RWPE2 (cell line): ENCODE data around the gene OAT.

Experiments used
- ATAC-seq: fragments of 200-7000 bp; cut with Tn5 transposase; 3 replicates; pipeline ENCODE4 v1.9.1; 2021; ENCODE audit warnings: low read depth
- DNase-seq: peaks from one replicate; pipeline ENCODE4 v3.0.0-alpha.2; 2020; ENCODE audit warnings: low spot score
- H3K27ac ChIP-seq: fragments of 450-650 bp; 2 replicates; pipeline ENCODE4 v1.5.1; 2017; ENCODE audit warnings: mild to moderate bottlenecking; ENCODE audit not compliant: poor library complexity, severe bottlenecking
- H3K27me3 ChIP-seq: fragments of 250-450 bp; sonication (Bioruptor Pico); 2 replicates; pipeline ENCODE4 v1.5.1; 2021; ENCODE audit warnings: mild to moderate bottlenecking, moderate library complexity; ENCODE audit not compliant: insufficient read depth, poor library complexity, severe bottlenecking
- H3K36me3 ChIP-seq: fragments of 250-450 bp; sonication (Bioruptor Pico); 2 replicates; pipeline ENCODE4 v1.5.1; 2020; ENCODE audit warnings: low read depth, mild to moderate bottlenecking, moderate library complexity
- H3K4me1 ChIP-seq: fragments of 250-450 bp; sonication (Bioruptor Pico); 2 replicates; pipeline ENCODE4 v1.5.1; 2021; ENCODE audit warnings: mild to moderate bottlenecking, moderate library complexity; ENCODE audit not compliant: insufficient read depth, poor library complexity, severe bottlenecking
- H3K4me3 ChIP-seq: fragments of 250-450 bp; sonication (Bioruptor Pico); 2 replicates; pipeline ENCODE4 v1.5.1; 2021; ENCODE audit warnings: mild to moderate bottlenecking, moderate library complexity; ENCODE audit not compliant: severe bottlenecking
- H3K9me3 ChIP-seq: fragments of 250-450 bp; sonication (Bioruptor Pico); 2 replicates; pipeline ENCODE4 v1.5.1; 2021; ENCODE audit warnings: mild to moderate bottlenecking, moderate library complexity; ENCODE audit not compliant: severe bottlenecking
- TF ChIP-seq, protein P1 (sequence below): fragments of 450-650 bp; IDR thresholded peaks from one replicate; pipeline ENCODE4 v1.5.1; 2017; ENCODE audit warnings: mild to moderate bottlenecking, moderate library complexity; ENCODE audit not compliant: poor library complexity, severe bottlenecking

The OAT gene

DNA sequence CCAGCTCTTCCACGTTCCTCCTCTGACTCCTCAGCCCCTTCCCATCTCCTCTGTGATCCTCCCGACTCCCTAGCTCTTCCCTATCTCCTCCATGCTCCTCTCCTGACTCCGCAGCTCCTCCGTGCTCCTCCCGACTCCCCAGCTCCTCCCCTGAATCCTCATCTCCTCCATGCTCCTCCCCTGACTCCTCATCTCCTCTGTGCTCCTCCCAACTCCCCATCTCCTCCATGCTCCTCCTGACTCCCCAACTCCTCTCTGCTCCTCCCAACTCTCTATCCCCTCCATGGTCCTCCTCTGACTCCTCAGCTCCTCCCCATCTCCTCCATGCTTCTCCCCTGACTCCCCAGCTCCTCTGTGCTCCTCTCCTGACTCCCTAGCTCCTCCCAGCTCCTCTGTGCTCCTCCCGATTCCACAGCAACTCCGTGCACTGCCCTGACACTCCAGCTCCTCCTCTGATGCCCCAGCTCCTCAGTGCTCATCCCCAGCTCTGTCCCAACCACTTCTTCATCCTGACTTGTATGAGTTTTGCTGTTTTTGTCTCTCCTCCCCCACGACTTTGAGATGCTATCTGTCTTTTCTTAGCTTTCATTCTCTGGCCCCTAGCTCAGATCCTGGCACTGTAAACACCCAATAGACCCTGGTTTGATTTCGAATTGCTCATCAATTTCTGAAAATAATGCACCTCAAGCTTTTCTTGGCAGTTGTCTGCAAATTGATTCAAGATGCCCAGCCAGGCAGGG, 38.3 kb downstream of the OAT start:
- Histone ChIP-seq H3K4me1 (peaks cover 7% of the 10 kb centered on the region), H3K36me3 (no peaks in the 10 kb centered on the region), H3K4me3 (no peak overlapping the region), H3K27ac (no peak overlapping the region), H3K9me3 (no peaks in the 10 kb centered on the region), H3K27me3 (no peaks in the 10 kb centered on the region)
- ATAC-seq (no peak), DNase-seq (peak; percentile 9)
- TF ChIP-seq, protein P1, sequence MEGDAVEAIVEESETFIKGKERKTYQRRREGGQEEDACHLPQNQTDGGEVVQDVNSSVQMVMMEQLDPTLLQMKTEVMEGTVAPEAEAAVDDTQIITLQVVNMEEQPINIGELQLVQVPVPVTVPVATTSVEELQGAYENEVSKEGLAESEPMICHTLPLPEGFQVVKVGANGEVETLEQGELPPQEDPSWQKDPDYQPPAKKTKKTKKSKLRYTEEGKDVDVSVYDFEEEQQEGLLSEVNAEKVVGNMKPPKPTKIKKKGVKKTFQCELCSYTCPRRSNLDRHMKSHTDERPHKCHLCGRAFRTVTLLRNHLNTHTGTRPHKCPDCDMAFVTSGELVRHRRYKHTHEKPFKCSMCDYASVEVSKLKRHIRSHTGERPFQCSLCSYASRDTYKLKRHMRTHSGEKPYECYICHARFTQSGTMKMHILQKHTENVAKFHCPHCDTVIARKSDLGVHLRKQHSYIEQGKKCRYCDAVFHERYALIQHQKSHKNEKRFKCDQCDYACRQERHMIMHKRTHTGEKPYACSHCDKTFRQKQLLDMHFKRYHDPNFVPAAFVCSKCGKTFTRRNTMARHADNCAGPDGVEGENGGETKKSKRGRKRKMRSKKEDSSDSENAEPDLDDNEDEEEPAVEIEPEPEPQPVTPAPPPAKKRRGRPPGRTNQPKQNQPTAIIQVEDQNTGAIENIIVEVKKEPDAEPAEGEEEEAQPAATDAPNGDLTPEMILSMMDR: no peak

DNA sequence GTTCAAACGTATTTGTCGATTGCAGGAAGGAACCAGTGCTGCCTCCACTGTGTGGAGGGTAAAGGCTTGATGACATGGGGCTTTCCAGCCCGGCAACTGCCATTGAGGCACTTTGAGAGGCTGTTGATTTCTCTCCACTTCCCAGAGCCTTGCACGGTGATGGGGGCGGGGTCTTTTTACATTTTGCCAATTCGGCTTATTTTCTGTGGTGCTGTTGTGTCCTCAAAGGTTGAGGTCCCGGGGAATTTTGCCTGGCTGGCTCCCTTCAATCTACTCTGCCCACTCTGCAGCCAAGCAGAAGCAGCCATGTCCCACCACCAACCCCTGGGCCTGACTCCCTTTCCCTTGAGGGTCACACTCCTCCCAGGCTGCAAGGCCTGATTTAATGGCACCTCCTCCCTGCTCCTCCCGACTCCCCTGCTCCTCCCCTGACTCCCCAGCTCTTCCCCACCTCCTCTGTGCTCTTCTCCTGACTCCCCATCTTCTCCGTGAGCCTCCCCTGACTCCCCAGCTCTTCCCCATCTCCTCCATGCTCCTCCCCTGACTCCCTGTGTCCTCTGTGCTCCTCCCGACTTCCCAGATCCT, 39.0 kb downstream of the OAT start:
- TF ChIP-seq, protein P1: no peak
- Histone ChIP-seq H3K4me1 (peaks cover 7% of the 10 kb centered on the region), H3K27ac (no peak overlapping the region), H3K4me3 (no peak overlapping the region), H3K27me3 (no peaks in the 10 kb centered on the region), H3K36me3 (no peaks in the 10 kb centered on the region), H3K9me3 (no peaks in the 10 kb centered on the region)
- DNase-seq: peak; percentile 24
- ATAC-seq: no peak

DNA sequence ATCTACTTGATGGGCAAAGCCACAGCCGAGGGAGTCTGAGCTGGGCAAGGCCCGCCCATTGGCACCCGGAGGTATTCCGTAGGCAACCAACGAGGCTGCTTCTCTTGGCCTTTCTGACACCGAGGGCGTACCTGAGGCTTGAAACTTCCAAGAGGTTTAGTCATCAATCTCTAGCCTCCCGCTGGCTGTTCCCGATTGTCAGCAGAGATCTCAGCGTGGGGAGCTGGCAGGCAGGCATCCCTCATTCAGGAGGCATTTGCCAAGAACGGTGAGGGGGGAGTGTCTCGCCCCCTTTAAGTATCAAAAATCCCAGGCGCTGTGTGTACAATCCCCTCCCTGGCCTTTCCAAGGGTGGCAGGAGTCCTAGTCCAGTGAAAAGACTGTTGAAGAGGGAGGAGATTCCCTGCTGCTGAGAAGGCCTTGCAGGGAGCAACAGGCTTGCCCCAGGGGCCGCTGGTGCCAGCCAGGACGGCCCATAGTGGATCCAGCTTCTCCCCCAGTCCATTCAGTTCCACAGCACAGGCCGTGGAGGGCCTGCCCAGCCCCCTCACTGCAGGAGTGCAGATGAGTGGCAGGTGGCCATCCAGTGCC, 39.7 kb downstream of the OAT start:
- DNase-seq (peak; percentile 88), ATAC-seq (peak; percentile 97)
- TF ChIP-seq, protein P1: no peak
- Histone ChIP-seq H3K9me3 (no peaks in the 10 kb centered on the region), H3K36me3 (no peaks in the 10 kb centered on the region), H3K27ac (no peak overlapping the region), H3K27me3 (no peaks in the 10 kb centered on the region), H3K4me3 (no peak overlapping the region), H3K4me1 (peaks cover 7% of the 10 kb centered on the region)

DNA sequence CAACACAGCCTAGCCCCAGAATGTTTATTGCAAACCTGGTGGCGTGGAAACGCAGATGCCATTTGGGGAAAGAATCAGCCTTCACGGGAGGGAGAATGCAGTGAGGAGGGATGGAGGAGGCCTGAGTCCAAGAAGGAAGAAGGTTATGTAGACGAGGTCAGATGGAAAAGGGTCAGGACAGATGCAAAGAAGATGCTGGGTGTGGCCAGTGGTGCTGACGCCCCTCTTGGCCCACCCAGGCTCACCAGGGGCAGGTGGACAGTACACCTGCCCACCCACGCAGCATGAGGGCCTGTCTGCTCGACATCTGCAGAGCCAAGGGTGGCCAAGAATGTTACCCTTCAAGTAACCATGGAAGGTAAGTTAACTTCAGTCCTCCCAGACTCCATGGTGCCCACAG, 40.5 kb downstream of the OAT start:
- H3K9me3 ChIP-seq: no peaks in the 10 kb centered on the region
- ATAC-seq (no peak), DNase-seq (peak; percentile 29)
- TF ChIP-seq, protein P1: no peak
- H3K4me1 ChIP-seq: peaks cover 7% of the 10 kb centered on the region
- H3K27me3 ChIP-seq: no peaks in the 10 kb centered on the region
- H3K4me3 ChIP-seq: no peak overlapping the region
- H3K27ac ChIP-seq: no peak overlapping the region
- no peaks in the 10 kb centered on the region for H3K36me3 ChIP-seq
